HFFc6 (cell line): ENCODE data around the gene MKRN2OS. TPM values are rescaled to one million over a fixed set of nuclear protein-coding genes. Genes with fewer than 3 reads are reported as not detected.

Experiments used
- DNase-seq: peaks from one replicate; pipeline ENCODE4 v3.0.0-alpha.2; 2018
- H3K27ac Mint-ChIP-seq: 2 replicates; pipeline ENCODE4 v1.8.0; 2020; ENCODE audit warnings: mild to moderate bottlenecking, mixed read lengths
- H3K27me3 Mint-ChIP-seq: 2 replicates; pipeline ENCODE4 v1.8.0; 2021; ENCODE audit warnings: mild to moderate bottlenecking, moderate library complexity, mixed read lengths; ENCODE audit not compliant: insufficient read depth
- H3K36me3 Mint-ChIP-seq: 2 replicates; pipeline ENCODE4 v1.8.0; 2021; ENCODE audit warnings: low read depth, mixed read lengths
- H3K4me1 Mint-ChIP-seq: 2 replicates; pipeline ENCODE4 v1.8.0; 2020; ENCODE audit warnings: low read depth, mixed read lengths
- H3K4me3 Mint-ChIP-seq: 2 replicates; pipeline ENCODE4 v1.8.0; 2020; ENCODE audit warnings: mild to moderate bottlenecking, moderate library complexity, mixed read lengths
- H3K9me3 Mint-ChIP-seq: 2 replicates; pipeline ENCODE4 v1.8.0; 2020; ENCODE audit warnings: mild to moderate bottlenecking, mixed read lengths
- total RNA-seq, 6 experiments: library from RNA; stranded (reverse); fragmentation: NEBNext Ultra II Directional; extraction: Animal tissue kit (Norgen Biotek cat#: 25700); gene quantifications; 2 replicates in 1 of 6; 3 replicates in 5 of 6; pipeline ENCODE4 v1.2.3, GENCODE V29; 2021
- TF ChIP-seq, protein P1 (sequence below): fragments of 200-600 bp; sonication (generic); IDR thresholded peaks from 2 replicates; pipeline ENCODE4 v1.5.0; 2021; ENCODE audit warnings: antibody characterized with exemption, mild to moderate bottlenecking

The MKRN2OS gene
- total RNA-seq, 6 experiments from 2014 or later: not detected

DNA sequence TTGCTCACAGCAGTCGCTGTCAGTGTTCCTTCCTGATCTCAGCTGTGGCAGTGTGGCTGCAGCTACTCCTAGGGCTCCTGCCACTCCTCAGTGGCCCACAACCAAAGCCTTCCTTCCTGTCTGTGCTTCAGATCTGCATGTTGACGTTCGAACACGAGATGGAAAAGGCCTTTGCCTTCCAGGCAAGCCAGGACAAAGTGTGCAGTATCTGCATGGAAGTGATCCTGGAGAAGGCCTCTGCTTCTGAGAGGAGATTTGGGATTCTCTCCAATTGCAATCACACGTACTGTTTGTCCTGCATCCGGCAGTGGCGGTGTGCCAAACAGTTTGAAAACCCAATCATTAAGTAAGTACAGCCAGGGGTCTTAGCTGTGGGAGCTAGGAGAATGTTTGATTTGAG is 29.4 kb upstream of the MKRN2OS start:
- Mint-ChIP-seq H3K36me3 (peaks cover 69% of the 10 kb centered on the region), H3K4me3 (no peak overlapping the region)
- TF ChIP-seq, protein P1, sequence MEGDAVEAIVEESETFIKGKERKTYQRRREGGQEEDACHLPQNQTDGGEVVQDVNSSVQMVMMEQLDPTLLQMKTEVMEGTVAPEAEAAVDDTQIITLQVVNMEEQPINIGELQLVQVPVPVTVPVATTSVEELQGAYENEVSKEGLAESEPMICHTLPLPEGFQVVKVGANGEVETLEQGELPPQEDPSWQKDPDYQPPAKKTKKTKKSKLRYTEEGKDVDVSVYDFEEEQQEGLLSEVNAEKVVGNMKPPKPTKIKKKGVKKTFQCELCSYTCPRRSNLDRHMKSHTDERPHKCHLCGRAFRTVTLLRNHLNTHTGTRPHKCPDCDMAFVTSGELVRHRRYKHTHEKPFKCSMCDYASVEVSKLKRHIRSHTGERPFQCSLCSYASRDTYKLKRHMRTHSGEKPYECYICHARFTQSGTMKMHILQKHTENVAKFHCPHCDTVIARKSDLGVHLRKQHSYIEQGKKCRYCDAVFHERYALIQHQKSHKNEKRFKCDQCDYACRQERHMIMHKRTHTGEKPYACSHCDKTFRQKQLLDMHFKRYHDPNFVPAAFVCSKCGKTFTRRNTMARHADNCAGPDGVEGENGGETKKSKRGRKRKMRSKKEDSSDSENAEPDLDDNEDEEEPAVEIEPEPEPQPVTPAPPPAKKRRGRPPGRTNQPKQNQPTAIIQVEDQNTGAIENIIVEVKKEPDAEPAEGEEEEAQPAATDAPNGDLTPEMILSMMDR: no peak

GRCh38 chr3:12574131-12574530 is 28.8 kb upstream of the MKRN2OS start:
- peak; percentile 38 for DNase-seq
- Mint-ChIP-seq H3K27ac (peak overlapping the region; percentile 66), H3K4me3 (no peak overlapping the region), H3K27me3 (no peaks in the 10 kb centered on the region; the same call in 1 of the 2 replicates), H3K4me1 (peaks cover 67% of the 10 kb centered on the region), H3K36me3 (peaks cover 67% of the 10 kb centered on the region), H3K9me3 (no peaks in the 10 kb centered on the region)
- TF ChIP-seq, protein P1: no peak

More for the DNA sequence above, 29.4 kb upstream of the MKRN2OS start:
- no peaks in the 10 kb centered on the region; the same call in 1 of the 2 replicates for H3K27me3 Mint-ChIP-seq
- H3K27ac Mint-ChIP-seq: peak overlapping the region; percentile 66
- peaks cover 72% of the 10 kb centered on the region for H3K4me1 Mint-ChIP-seq
- DNase-seq: no peak
- no peaks in the 10 kb centered on the region for H3K9me3 Mint-ChIP-seq

DNA sequence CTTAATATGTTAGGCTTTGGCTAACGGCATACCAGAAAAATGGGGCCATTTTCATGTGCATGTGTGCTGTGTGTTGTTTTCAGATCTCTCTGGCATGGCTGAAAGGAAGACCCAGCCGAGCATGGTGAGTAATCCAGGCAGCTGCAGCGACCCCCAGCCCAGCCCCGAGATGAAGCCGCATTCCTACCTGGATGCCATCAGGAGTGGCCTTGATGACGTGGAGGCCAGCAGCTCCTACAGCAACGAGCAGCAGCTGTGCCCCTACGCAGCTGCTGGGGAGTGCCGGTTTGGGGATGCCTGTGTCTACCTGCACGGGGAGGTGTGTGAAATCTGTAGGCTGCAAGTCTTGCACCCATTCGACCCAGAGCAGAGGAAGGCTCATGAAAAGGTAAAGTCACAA is 26.7 kb upstream of the MKRN2OS start:
- TF ChIP-seq, protein P1: no peak
- no peak for DNase-seq
- no peaks in the 10 kb centered on the region for H3K9me3 Mint-ChIP-seq
- H3K4me3 Mint-ChIP-seq: no peak overlapping the region
- peaks cover 51% of the 10 kb centered on the region for H3K36me3 Mint-ChIP-seq
- H3K4me1 Mint-ChIP-seq: peaks cover 61% of the 10 kb centered on the region
- no peak overlapping the region for H3K27ac Mint-ChIP-seq
- no peaks in the 10 kb centered on the region; the same call in 1 of the 2 replicates for H3K27me3 Mint-ChIP-seq

- TF ChIP-seq, protein P1: no peak
- Mint-ChIP-seq H3K9me3 (no peaks in the 10 kb centered on the region), H3K4me1 (peaks cover 53% of the 10 kb centered on the region), H3K4me3 (no peak overlapping the region), H3K36me3 (peaks cover 52% of the 10 kb centered on the region), H3K27me3 (no peaks in the 10 kb centered on the region; the same call in 1 of the 2 replicates), H3K27ac (no peak overlapping the region)
- DNase-seq: no peak
Observed at GRCh38 chr3:12569836-12570235, 24.5 kb upstream of the MKRN2OS start.

- Mint-ChIP-seq H3K36me3 (peaks cover 43% of the 10 kb centered on the region), H3K9me3 (no peaks in the 10 kb centered on the region), H3K4me1 (peaks cover 47% of the 10 kb centered on the region), H3K27me3 (no peaks in the 10 kb centered on the region), H3K4me3 (no peak overlapping the region), H3K27ac (no peak overlapping the region)
- TF ChIP-seq, protein P1: no peak
- no peak for DNase-seq
Observed at GRCh38 chr3:12568747-12569146, 23.4 kb upstream of the MKRN2OS start.

- peaks cover 50% of the 10 kb centered on the region for H3K4me1 Mint-ChIP-seq
- no peak overlapping the region for H3K4me3 Mint-ChIP-seq
- H3K9me3 Mint-ChIP-seq: no peaks in the 10 kb centered on the region
- TF ChIP-seq, protein P1: no peak
- no peak for DNase-seq
- H3K27ac Mint-ChIP-seq: no peak overlapping the region
- peaks cover 3% of the 10 kb centered on the region; the same call in 1 of the 2 replicates for H3K27me3 Mint-ChIP-seq
- H3K36me3 Mint-ChIP-seq: peaks cover 35% of the 10 kb centered on the region
Observed at GRCh38 chr3:12566976-12567375, 21.7 kb upstream of the MKRN2OS start.
